ENCODE data around the gene C12orf57. TPM values are rescaled to one million over a fixed set of nuclear protein-coding genes. Genes with fewer than 3 reads are reported as not detected.

The C12orf57 gene
- total and polyA plus RNA-seq, 12 donors: 134 to 654 (median 175) TPM

DNA sequence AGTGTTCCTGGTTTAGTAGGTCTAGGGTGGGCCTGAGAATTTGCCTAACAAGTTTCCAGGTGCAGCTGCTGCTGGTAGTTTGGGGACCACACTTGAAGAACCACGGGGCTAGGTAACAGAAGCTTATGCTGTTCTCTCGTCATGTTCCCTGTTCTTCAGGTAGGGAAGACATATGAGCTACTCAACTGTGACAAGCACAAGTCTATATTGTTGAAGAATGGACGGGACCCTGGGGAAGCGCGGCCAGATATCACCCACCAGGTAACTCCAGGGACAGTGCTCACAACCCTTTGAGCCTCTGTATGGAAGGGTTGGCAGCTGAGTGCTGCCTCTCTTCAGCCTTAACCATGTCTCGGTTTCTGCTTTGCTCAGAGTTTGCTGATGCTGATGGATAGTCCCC lies 30.4 kb downstream of the C12orf57 start:
- no peak for TF ChIP-seq CTCF (IDR thresholded peaks at IDR 0.05)
- Histone ChIP-seq H3K9me3 (no peaks in the 10 kb centered on the region), H3K36me3 (peaks cover 0 to 68% (median 46%) of the 10 kb centered on the region in 9 donors), H3K27ac (no peak overlapping the region), H3K27me3 (no peaks in the 10 kb centered on the region), H3K4me3 (no peak overlapping the region), H3K4me1 (peaks cover 3 to 43% (median 26%) of the 10 kb centered on the region in 9 donors)
- intact Hi-C loops (cut with DNase I): loop anchor here in 3 of 10 donors (5.0 kb wide), 1 partner anchor 43 kb away; the partner anchor contains the start of gene LPCAT3 (in 3 of the 3)
- WGBS, 2 donors: 92 to 94% methylated on average over 6 of the region's 6 CpGs
- no peak for ATAC-seq
- DNase-seq: no peak

GRCh38 chr12:6975297-6976032 lies 31.6 kb downstream of the C12orf57 start:
- ATAC-seq: no peak
- H3K36me3 ChIP-seq: peaks cover 0 to 79% (median 46%) of the 10 kb centered on the region in 9 donors
- 91 to 92% methylated on average over 2 of the region's 2 CpGs for WGBS, 2 donors
- peaks cover 0 to 41% (median 15%) of the 10 kb centered on the region in 9 donors for H3K4me1 ChIP-seq
- no peaks in the 10 kb centered on the region for H3K27me3 ChIP-seq
- no peak for DNase-seq
- no peak overlapping the region for H3K27ac ChIP-seq
- H3K4me3 ChIP-seq: no peak overlapping the region
- no peaks in the 10 kb centered on the region for H3K9me3 ChIP-seq
- TF ChIP-seq CTCF (IDR thresholded peaks at IDR 0.05): no peak
- intact Hi-C loops (cut with DNase I): no loop called here

DNA sequence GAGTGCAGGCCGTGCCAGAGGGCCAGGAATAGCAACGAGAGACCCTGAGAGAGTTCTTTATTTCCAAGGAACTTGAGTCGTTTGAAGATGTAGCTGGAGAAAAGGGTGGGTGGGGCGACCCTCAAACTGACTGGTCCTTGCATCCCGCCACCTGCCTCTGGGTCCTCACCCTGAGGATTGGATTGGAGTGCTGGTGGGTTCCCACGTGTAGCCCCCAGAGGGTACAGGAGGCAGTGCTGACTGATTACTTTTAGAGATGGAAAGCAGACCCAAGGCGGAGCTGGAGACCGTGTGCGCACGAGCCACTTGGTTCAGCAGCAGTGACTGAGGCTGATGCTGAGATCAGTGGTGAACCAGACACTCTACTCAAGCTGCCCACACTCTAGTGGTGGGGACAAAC lies 33.8 kb downstream of the C12orf57 start:
- no peak for TF ChIP-seq CTCF (IDR thresholded peaks at IDR 0.05)
- H3K9me3 ChIP-seq: no peaks in the 10 kb centered on the region
- peaks cover 0 to 33% (median 1%) of the 10 kb centered on the region in 9 donors for H3K4me1 ChIP-seq
- peak in 1 of 8 donors; percentile 14 for ATAC-seq
- DNase-seq: no peak
- H3K4me3 ChIP-seq: no peak overlapping the region
- intact Hi-C loops (cut with DNase I): no loop called here
- WGBS, 2 donors: 64 to 75% methylated on average over 10 of the region's 10 CpGs
- H3K36me3 ChIP-seq: peaks cover 0 to 100% (median 65%) of the 10 kb centered on the region in 9 donors
- no peaks in the 10 kb centered on the region for H3K27me3 ChIP-seq
- peak overlapping the region in 4 of 10 donors; percentile 53 to 80 (median 70) for H3K27ac ChIP-seq

GRCh38 chr12:6978188-6978587 lies 34.4 kb downstream of the C12orf57 start:
- H3K9me3 ChIP-seq: no peaks in the 10 kb centered on the region
- H3K4me1 ChIP-seq: peaks cover 0 to 33% (median 0%) of the 10 kb centered on the region in 9 donors
- intact Hi-C loops (cut with DNase I): no loop called here
- peak in 1 of 8 donors; percentile 6 for ATAC-seq
- 87% methylated on average over 6 of the region's 6 CpGs for WGBS, 2 donors
- H3K4me3 ChIP-seq: no peak overlapping the region
- H3K27me3 ChIP-seq: no peaks in the 10 kb centered on the region
- no peak for DNase-seq
- H3K27ac ChIP-seq: peak overlapping the region in 9 of 10 donors; percentile 20 to 80 (median 68)
- no peak for TF ChIP-seq CTCF (IDR thresholded peaks at IDR 0.05)
- peaks cover 0 to 100% (median 70%) of the 10 kb centered on the region in 9 donors for H3K36me3 ChIP-seq
